IMR-90 (cell line): ENCODE results near the gene OR8G1.

ENCODE experiments used
- CEBPB ChIP-seq: IDR thresholded peaks from 2 replicates; pipeline ENCODE4 v1.6.1; 2012; ENCODE audit warnings: low read depth, low read length, improper control_type of control experiment
- MAFK ChIP-seq: IDR thresholded peaks from 2 replicates; pipeline ENCODE4 v1.6.1; 2012; ENCODE audit warnings: low read depth, low read length, improper control_type of control experiment
- MAZ ChIP-seq: IDR thresholded peaks from 2 replicates; pipeline ENCODE4 v1.6.1; 2012; ENCODE audit warnings: low read depth, mild to moderate bottlenecking, low read length, improper control_type of control experiment, moderate library complexity, borderline replicate concordance
- POLR2A ChIP-seq: IDR thresholded peaks from 2 replicates; pipeline ENCODE4 v1.6.1; 2012; ENCODE audit warnings: mild to moderate bottlenecking, low read depth, low read length
- RAD21 ChIP-seq: IDR thresholded peaks from 2 replicates; pipeline ENCODE4 v1.6.1; 2012; ENCODE audit warnings: low read length, improper control_type of control experiment
- RFX5 ChIP-seq: IDR thresholded peaks from 2 replicates; pipeline ENCODE4 v1.8.0; 2012; ENCODE audit warnings: low read depth, mild to moderate bottlenecking, low read length, moderate library complexity
- SMC3 ChIP-seq: fragments of 150-350 bp; IDR thresholded peaks from 2 replicates; pipeline ENCODE4 v1.6.1; 2016; ENCODE audit warnings: low read depth, mild to moderate bottlenecking, antibody characterized with exemption, low read length, moderate library complexity
- TF ChIP-seq, protein P1 (sequence below): conservative IDR thresholded peaks from 2 replicates; pipeline ENCODE4 v1.5.1; 2012; ENCODE audit warnings: mild to moderate bottlenecking, low read depth, low read length, improper control_type of control experiment

DNA sequence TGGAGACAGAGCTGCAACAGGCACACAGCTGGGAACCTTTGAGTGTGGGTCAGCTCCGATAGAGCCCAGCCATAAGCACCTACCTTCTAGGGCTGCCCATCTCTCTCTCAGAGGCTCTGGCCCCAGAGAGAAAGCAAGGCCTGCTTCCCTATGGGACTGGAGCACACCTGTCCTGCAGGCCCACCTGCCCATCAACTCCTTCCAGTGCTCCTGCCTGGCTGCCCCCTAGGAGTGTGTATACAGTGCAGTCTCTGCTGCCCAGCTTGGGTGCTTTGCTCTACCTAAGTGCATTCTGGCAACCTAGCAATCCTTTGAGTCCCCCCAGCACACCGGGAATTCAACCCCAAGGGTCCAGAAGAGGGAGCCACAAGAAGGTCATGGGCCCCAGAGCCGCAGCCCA, 36.3 kb downstream of the OR8G1 start:
- TF ChIP-seq RAD21 (no peak), MAZ (no peak), MAFK (no peak), CEBPB (no peak), POLR2A (no peak), SMC3 (no peak), RFX5 (no peak)
- TF ChIP-seq, protein P1, sequence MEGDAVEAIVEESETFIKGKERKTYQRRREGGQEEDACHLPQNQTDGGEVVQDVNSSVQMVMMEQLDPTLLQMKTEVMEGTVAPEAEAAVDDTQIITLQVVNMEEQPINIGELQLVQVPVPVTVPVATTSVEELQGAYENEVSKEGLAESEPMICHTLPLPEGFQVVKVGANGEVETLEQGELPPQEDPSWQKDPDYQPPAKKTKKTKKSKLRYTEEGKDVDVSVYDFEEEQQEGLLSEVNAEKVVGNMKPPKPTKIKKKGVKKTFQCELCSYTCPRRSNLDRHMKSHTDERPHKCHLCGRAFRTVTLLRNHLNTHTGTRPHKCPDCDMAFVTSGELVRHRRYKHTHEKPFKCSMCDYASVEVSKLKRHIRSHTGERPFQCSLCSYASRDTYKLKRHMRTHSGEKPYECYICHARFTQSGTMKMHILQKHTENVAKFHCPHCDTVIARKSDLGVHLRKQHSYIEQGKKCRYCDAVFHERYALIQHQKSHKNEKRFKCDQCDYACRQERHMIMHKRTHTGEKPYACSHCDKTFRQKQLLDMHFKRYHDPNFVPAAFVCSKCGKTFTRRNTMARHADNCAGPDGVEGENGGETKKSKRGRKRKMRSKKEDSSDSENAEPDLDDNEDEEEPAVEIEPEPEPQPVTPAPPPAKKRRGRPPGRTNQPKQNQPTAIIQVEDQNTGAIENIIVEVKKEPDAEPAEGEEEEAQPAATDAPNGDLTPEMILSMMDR = no peak
